ENCODE measurements around the gene RANBP9. TPM values are rescaled to one million over a fixed set of nuclear protein-coding genes. Genes with fewer than 3 reads are reported as not detected.

Gene RANBP9
- total and polyA plus RNA-seq, 2 of the 13 experiments (the other 11 are each of a cell fraction or from before 2014, with no cell fraction given), result 26.6 to 30.6 TPM

- TF ChIP-seq ZNF343 (CRISPR knock-in tag; IDR thresholded peaks at IDR 0.05), result no peak
- TF ChIP-seq PRMT3 (CRISPR knock-in tag; IDR thresholded peaks at IDR 0.05; ENCODE audit: borderline replicate concordance, low read depth), result peak; percentile 57; the same call in 1 of the 2 replicates
- TF ChIP-seq MAZ (IDR thresholded peaks at IDR 0.05; ENCODE audit: borderline replicate concordance, low read depth, low read length), result no peak
- TF ChIP-seq MAZ (CRISPR knock-in tag; IDR thresholded peaks at IDR 0.05; ENCODE audit: low read depth), result no peak
- TF ChIP-seq CBX1 (IDR thresholded peaks at IDR 0.05; ENCODE audit: low read depth), result peak; percentile 25
- TF ChIP-seq ZFP36L1 (CRISPR knock-in tag; IDR thresholded peaks at IDR 0.05), result no peak
- TF ChIP-seq ZNF329 (CRISPR knock-in tag; IDR thresholded peaks at IDR 0.05; ENCODE audit: low read depth), result no peak
- no peak for TF ChIP-seq HMGXB4 (CRISPR knock-in tag; IDR thresholded peaks at IDR 0.05; ENCODE audit: borderline replicate concordance in 1 of 2, low read depth in 1 of 2)
- no peak for TF ChIP-seq HCFC1 (IDR thresholded peaks at IDR 0.05; ENCODE audit: low read depth, low read length)
- no peak for TF ChIP-seq FOSL1 (CRISPR knock-in tag; IDR thresholded peaks at IDR 0.05; ENCODE audit: borderline replicate concordance)
- TF ChIP-seq RBFOX2 (IDR thresholded peaks at IDR 0.05; ENCODE audit: low read depth, low read length), result no peak
- TF ChIP-seq, protein P1, sequence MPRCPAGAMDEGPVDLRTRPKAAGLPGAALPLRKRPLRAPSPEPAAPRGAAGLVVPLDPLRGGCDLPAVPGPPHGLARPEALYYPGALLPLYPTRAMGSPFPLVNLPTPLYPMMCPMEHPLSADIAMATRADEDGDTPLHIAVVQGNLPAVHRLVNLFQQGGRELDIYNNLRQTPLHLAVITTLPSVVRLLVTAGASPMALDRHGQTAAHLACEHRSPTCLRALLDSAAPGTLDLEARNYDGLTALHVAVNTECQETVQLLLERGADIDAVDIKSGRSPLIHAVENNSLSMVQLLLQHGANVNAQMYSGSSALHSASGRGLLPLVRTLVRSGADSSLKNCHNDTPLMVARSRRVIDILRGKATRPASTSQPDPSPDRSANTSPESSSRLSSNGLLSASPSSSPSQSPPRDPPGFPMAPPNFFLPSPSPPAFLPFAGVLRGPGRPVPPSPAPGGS (CRISPR knock-in tag; IDR thresholded peaks at IDR 0.05), result no peak
- 0 out of 2 replicates have a peak, but pooled peaks have one; percentile 2 for TF ChIP-seq ZBTB37 (CRISPR knock-in tag; IDR thresholded peaks at IDR 0.05)
- no peak for TF ChIP-seq UBTF (CRISPR knock-in tag; IDR thresholded peaks at IDR 0.05)
Observed at GRCh38 chr6:13575377-13575775, 136.3 kb downstream of the RANBP9 start (continued).
